Breast epithelium (tissue), 4 donors: ENCODE results near the gene MOB3A. TPM values are rescaled to one million over a fixed set of nuclear protein-coding genes. Genes with fewer than 3 reads are reported as not detected.

Experiments
- DNase-seq, 2 donors: peaks; one replicate each; pipeline ENCODE4 v3.0.0-alpha.2; 2019; ENCODE audit warnings: low spot score in 2 of 2
- H3K27ac ChIP-seq, 2 donors: fragments of 200-600 bp; sonication (generic) in 1 of 2; one replicate each; pipeline ENCODE4 v1.5.1; 2016 to 2019; ENCODE audit warnings: mild to moderate bottlenecking in 1 of 2
- H3K27me3 ChIP-seq, 2 donors: fragments of 200-600 bp; sonication (generic) in 1 of 2; one replicate each; pipeline versions ENCODE4 v1.5.1 to v1.6.0; 2017 to 2019; ENCODE audit warnings: control low read depth in 1 of 2, mild to moderate bottlenecking in 1 of 2
- H3K36me3 ChIP-seq: fragments of 200-600 bp; one replicate; pipeline ENCODE4 v1.5.1; 2019
- H3K4me1 ChIP-seq, 2 donors: fragments of 200-600 bp; sonication (generic); one replicate each; pipeline ENCODE4 v1.5.1; 2016 to 2019; ENCODE audit warnings: control low read depth in 1 of 2
- H3K4me3 ChIP-seq, 3 donors: fragments of 200-600 bp; sonication (generic); 1 replicate in 2 of 3; 2 replicates in 1 of 3; pipeline ENCODE4 v1.5.1; 2016 to 2019; ENCODE audit warnings: mild to moderate bottlenecking in 3 of 3, moderate library complexity in 2 of 3
- H3K9me3 ChIP-seq, 2 donors: fragments of 200-600 bp; sonication (generic) in 1 of 2; one replicate each; pipeline ENCODE4 v1.5.1; 2016 to 2019; ENCODE audit warnings: control low read depth in 1 of 2
- POLR2A ChIP-seq: fragments of 450-650 bp; IDR thresholded peaks from one replicate; pipeline ENCODE4 v1.6.1; 2016; ENCODE audit warnings: antibody characterized with exemption, mild to moderate bottlenecking, moderate library complexity
- POLR2AphosphoS5 ChIP-seq, 3 donors: sonication (generic); formaldehyde crosslinking; IDR thresholded peaks; one replicate each; pipeline ENCODE4 v1.6.1; 2017; ENCODE audit warnings: antibody characterized with exemption in 3 of 3
- intact Hi-C: fragments of 100-400 bp; cut with DNase I; formaldehyde crosslinking; loops from one replicate; pipeline ENCODE4 v1.15.1; 2023; ENCODE audit warnings: low total_unique reads
- total RNA-seq, 3 donors: library from RNA; depleted of rRNA; stranded (reverse); fragments of >200 nt; gene quantifications; one replicate each; pipeline ENCODE4 v1.1.0, GENCODE V29; 2016
- TF ChIP-seq, protein P1 (sequence below), 3 donors: fragments of 450-650 bp; IDR thresholded peaks; one replicate each; pipeline ENCODE4 v1.5.1; 2016 to 2017; ENCODE audit warnings: antibody characterized with exemption in 3 of 3, mild to moderate bottlenecking in 3 of 3, moderate library complexity in 3 of 3

Gene MOB3A
- total RNA-seq, 3 donors from 2014 or later, result 18.3 to 45.8 (median 29.2) TPM

DNA sequence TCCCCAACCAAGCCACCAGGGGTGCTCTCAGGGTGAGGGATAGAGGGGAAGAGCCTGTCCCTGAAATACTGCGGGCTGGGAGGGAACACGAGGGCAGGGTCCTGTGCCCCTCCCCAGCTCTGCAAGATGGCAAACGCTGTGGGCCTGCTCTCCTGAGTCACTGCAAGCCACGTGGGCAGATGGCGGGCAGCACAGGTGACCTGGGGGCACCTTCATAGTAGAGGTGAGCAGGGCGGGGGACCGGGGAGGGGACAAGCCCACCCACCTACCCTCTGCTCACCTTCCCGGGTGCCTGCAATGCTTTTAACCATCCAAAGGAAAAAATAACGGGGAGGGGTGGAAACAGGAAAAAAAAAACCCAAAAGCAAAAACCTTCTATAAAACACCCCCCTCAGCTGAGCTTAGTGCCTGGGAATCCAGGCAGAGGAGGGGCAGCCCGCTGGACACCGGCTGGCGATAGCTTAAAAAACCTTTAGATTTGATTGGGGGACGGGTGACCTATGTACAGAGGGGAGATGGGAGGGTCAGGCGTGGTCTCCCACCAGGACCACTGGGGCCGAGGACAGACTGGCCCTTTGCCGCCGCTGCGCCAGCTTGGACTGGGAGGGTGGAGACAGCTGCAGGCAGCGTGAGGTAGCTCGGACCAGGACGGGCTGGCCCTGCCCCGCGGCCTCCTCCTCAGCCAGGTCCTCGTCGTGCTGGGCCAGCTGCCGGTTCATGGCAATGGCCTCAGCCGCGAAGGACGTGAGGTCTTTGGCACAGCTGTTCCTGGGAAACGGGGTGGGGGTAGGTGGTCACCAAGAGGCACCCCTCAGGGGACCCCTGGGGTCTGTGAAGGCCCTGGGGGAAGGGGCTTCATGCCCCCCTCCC is 56.8 kb downstream of the MOB3A start:
- Histone ChIP-seq H3K27ac (peak overlapping the region; percentile 96 to 99), H3K36me3 (no peaks in the 10 kb centered on the region), H3K9me3 (peaks cover 7 to 10% of the 10 kb centered on the region in 2 donors), H3K4me1 (peaks cover 18 to 21% of the 10 kb centered on the region in 2 donors), H3K27me3 (no peaks in the 10 kb centered on the region), H3K4me3 (no peak overlapping the region)
- TF ChIP-seq, protein P1, sequence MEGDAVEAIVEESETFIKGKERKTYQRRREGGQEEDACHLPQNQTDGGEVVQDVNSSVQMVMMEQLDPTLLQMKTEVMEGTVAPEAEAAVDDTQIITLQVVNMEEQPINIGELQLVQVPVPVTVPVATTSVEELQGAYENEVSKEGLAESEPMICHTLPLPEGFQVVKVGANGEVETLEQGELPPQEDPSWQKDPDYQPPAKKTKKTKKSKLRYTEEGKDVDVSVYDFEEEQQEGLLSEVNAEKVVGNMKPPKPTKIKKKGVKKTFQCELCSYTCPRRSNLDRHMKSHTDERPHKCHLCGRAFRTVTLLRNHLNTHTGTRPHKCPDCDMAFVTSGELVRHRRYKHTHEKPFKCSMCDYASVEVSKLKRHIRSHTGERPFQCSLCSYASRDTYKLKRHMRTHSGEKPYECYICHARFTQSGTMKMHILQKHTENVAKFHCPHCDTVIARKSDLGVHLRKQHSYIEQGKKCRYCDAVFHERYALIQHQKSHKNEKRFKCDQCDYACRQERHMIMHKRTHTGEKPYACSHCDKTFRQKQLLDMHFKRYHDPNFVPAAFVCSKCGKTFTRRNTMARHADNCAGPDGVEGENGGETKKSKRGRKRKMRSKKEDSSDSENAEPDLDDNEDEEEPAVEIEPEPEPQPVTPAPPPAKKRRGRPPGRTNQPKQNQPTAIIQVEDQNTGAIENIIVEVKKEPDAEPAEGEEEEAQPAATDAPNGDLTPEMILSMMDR (IDR thresholded peaks at IDR 0.05), result no peak
- TF ChIP-seq POLR2A (no peak), POLR2AphosphoS5 (IDR thresholded peaks at IDR 0.05) (no peak)
- intact Hi-C loops, result no loop called here
- DNase-seq, result no peak

DNA sequence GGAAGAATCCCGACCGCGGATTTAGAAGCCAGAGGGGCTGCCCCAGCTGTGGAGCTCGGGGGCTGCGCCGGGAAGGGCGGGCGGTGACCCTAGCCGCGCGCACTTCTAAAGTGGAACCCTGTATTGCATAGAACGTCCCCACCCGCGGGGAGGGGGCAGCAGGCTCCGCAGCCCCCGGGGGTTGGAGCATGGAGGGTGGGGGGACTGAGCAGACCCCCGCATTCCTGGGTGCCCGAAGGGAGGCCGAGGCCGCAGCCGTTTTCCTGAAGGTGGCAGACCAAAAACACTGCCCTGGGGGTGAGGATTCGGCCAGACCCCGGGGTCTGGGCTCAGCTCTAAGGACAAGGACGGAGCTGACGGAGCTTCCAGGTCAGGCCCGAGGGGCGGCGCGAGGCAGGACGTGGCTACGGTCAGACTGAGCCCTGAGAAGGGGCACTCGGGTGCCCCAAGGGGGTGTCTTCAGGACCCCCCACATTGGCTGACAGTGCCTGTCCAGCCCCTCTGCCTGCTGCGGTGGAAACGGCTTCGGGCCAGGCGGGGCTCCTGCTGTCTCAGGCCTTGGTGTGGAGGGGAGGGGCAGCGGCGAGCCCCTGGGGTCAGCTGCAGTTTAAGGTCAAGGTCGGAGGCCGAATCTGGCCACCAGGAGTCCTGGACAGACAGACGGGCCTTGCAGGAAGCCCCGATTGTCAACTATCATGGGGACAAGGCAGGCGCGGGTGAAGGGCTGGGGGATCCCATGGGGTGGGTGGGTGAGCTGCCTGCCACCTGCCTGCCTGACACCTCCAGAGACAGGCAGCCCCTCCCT is 57.6 kb downstream of the MOB3A start:
- intact Hi-C loops, result no loop called here
- TF ChIP-seq, protein P1 (IDR thresholded peaks at IDR 0.05), result no peak
- no peak for TF ChIP-seq POLR2AphosphoS5 (IDR thresholded peaks at IDR 0.05)
- H3K27ac ChIP-seq, result peak overlapping the region; percentile 21 to 26
- no peak overlapping the region for H3K4me3 ChIP-seq
- peaks cover 7 to 10% of the 10 kb centered on the region in 2 donors for H3K9me3 ChIP-seq
- H3K4me1 ChIP-seq, result peaks cover 17 to 20% of the 10 kb centered on the region in 2 donors
- H3K27me3 ChIP-seq, result no peaks in the 10 kb centered on the region
- no peaks in the 10 kb centered on the region for H3K36me3 ChIP-seq
- no peak for DNase-seq

DNA sequence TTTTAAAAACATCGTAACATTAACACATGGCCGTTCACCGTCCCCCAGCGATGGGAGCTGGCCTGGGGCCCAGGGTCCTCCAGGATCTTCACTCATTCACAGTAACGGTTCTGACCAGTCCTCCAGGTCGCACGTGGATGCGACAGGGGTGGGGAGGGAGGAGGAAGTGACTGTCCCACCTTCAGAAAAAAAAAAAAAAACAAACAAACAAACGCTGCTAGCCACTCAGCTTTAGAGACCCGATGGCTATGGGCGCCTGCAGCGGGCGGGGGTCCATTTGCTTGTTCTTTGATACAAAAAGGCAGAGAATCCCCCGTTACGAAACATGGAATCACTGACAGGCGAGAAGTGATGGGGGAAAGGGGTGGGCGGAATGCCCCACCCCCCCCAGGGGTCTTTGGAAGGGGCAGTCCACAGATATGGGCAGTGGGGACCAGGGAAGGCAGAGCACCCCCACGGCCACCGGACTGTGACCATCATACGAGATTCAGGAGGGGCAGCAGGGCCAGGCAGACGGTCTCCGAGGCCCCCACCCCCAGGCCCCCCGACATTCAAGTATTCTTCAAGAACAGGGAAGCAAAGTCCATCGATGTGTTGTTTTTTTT is 58.4 kb downstream of the MOB3A start:
- Histone ChIP-seq H3K4me3 (no peak overlapping the region), H3K27ac (no peak overlapping the region), H3K4me1 (peaks cover 9 to 15% of the 10 kb centered on the region in 2 donors), H3K27me3 (no peaks in the 10 kb centered on the region), H3K9me3 (peaks cover 7 to 10% of the 10 kb centered on the region in 2 donors), H3K36me3 (no peaks in the 10 kb centered on the region)
- no peak for DNase-seq
- TF ChIP-seq POLR2A (no peak), POLR2AphosphoS5 (IDR thresholded peaks at IDR 0.05) (no peak)
- TF ChIP-seq, protein P1 (IDR thresholded peaks at IDR 0.05), result no peak
- intact Hi-C loops, result no loop called here

DNA sequence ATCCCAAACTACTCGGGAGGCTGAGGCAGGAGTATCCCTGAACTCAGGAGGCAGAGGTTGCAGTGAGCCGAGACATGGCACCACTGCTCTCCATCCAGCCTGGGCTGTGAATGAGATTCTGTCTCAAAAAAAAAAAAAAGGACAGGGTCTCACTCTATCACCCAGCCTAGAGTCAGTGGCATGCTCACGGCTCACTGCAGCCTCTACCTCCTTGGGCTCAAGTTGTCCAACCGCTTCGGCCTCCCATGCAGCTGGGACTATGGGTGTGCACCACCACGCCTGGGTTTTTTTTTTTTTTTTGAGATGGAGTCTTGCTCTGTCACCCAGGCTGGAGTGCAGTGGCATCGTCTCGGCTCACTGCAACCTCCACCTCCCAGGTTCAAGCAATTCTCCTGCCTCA is 59.7 kb downstream of the MOB3A start:
- no peak for DNase-seq
- H3K4me1 ChIP-seq, result peaks cover 0 to 20% of the 10 kb centered on the region in 2 donors
- peaks cover 7 to 10% of the 10 kb centered on the region in 2 donors for H3K9me3 ChIP-seq
- TF ChIP-seq POLR2AphosphoS5 (IDR thresholded peaks at IDR 0.05) (no peak), POLR2A (no peak)
- TF ChIP-seq, protein P1 (IDR thresholded peaks at IDR 0.05), result no peak
- intact Hi-C loops, result no loop called here
- no peak overlapping the region for H3K4me3 ChIP-seq
- H3K27me3 ChIP-seq, result no peaks in the 10 kb centered on the region
- no peak overlapping the region for H3K27ac ChIP-seq
- no peaks in the 10 kb centered on the region for H3K36me3 ChIP-seq
